Measurements from ENCODE around the gene IPO5.

The IPO5 gene

GRCh38 chr13:98066636-98067035 is 113.2 kb downstream of the IPO5 start:
- DNase-seq = no peak

- DNase-seq = no peak
Observed at GRCh38 chr13:98068521-98068920, 115.0 kb downstream of the IPO5 start.

GRCh38 chr13:98069985-98070384 is 116.5 kb downstream of the IPO5 start:
- DNase-seq = no peak

- no peak for DNase-seq
Observed at GRCh38 chr13:98071316-98071715, 117.8 kb downstream of the IPO5 start.

- DNase-seq = no peak
Observed at GRCh38 chr13:98072476-98072875, 119.0 kb downstream of the IPO5 start.

All from NCI-H1417 (cell line).